NB4 (cell line): ENCODE results near the gene PIK3C2B.

ENCODE experiments used
- DNase-seq: peaks from one replicate; pipeline ENCODE4 v3.0.0; 2010; ENCODE audit warnings: low read depth
- H3K4me3 ChIP-seq: one replicate; pipeline ENCODE4 v1.5.1; 2011; ENCODE audit warnings: mild to moderate bottlenecking, low read depth, low read length, moderate library complexity
- CTCF ChIP-seq: IDR thresholded peaks from one replicate; pipeline ENCODE4 v1.5.1; 2012; ENCODE audit warnings: low read depth, low read length
- MAX ChIP-seq: IDR thresholded peaks from 2 replicates; pipeline ENCODE4 v1.6.1; 2011; ENCODE audit warnings: low read depth, low read length
- MYC ChIP-seq: IDR thresholded peaks from 2 replicates; pipeline ENCODE4 v1.6.1; 2011; ENCODE audit warnings: low read depth, low read length
- POLR2A ChIP-seq: IDR thresholded peaks from 2 replicates; pipeline ENCODE4 v1.6.1; 2011; ENCODE audit warnings: mild to moderate bottlenecking; ENCODE audit not compliant: insufficient read length; ENCODE audit errors: extremely low read depth

PIK3C2B gene

GRCh38 chr1:204494281-204495077 is at the start of gene PIK3C2B:
Gene PIK3C2B, minus strand, starts transcription at chr1:204494805. Its CDS starts 25,003 bp downstream, at chr1:204469802.
- peak; percentile 93 for DNase-seq
- H3K4me3 ChIP-seq, result peak within 1 kb of the TSS; percentile 80
- TF ChIP-seq POLR2A (peak; percentile 38), MAX (peak; percentile 74), CTCF (peak; percentile 26), MYC (peak; percentile 77)

GRCh38 chr1:204544321-204544720 is 49.7 kb upstream of the PIK3C2B start:
- DNase-seq, result peak; percentile 57
- no peak for TF ChIP-seq POLR2A
- no peak for TF ChIP-seq MYC
- no peak for TF ChIP-seq CTCF
- TF ChIP-seq MAX, result no peak

DNA sequence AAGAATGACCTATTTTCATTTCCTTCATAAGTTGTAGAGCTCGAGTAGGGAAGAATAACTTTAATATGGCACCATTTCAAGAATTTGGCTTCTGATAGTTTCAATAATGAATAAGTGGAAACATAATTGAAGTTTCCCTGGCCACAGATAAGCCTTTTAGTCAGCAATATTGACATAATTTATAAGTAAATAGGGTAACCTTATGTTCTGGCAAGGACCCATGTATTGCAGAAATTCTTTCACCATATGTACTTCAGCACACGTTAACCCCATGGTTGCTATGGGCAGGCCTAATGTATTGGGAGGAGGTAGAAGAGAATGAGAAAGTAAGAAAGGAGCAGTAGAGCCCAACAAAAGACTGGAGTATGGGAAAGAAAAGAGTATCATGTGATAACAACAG is 47.0 kb upstream of the PIK3C2B start:
- TF ChIP-seq POLR2A (no peak), MYC (no peak), MAX (no peak), CTCF (no peak)
- no peak overlapping the region for H3K4me3 ChIP-seq
- DNase-seq, result no peak

More at GRCh38 chr1:204544321-204544720, 49.7 kb upstream of the PIK3C2B start:
- no peak overlapping the region for H3K4me3 ChIP-seq

GRCh38 chr1:204532832-204533231 is 38.2 kb upstream of the PIK3C2B start:
- no peak overlapping the region for H3K4me3 ChIP-seq
- TF ChIP-seq MYC (no peak), CTCF (no peak), MAX (no peak), POLR2A (no peak)
- no peak for DNase-seq

GRCh38 chr1:204530932-204531331 is 36.3 kb upstream of the PIK3C2B start:
- TF ChIP-seq POLR2A (no peak), CTCF (no peak), MAX (no peak), MYC (no peak)
- H3K4me3 ChIP-seq, result no peak overlapping the region
- DNase-seq, result no peak
